ENCODE results near the gene DNAJC4. TPM values are rescaled to one million over a fixed set of nuclear protein-coding genes. Genes with fewer than 3 reads are reported as not detected.
A peak's percentile ranks its signal among the peaks of the same experiment; 100 is the strongest.

DNAJC4 gene
- total RNA-seq, 1 donor from 2014 or later = 58.0 TPM

DNA sequence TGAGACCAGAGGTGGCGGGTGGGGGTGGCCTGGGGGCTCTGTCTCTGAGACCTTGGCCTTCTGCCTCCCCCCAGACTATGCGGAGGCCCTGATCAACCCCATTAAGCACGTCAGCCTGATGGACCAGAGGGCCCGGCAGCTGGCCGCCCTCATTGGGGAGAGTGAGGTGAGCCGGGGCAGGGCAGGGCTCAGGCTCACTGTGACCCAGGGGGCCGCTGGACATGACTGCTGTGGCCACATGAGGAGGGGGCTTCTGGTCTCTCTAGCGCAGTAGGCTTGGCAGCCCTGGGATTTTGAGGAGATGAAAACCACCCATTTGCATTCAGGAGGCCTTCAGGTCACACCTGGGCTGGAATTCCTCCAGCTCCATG is 33.6 kb downstream of the DNAJC4 start:
- intact Hi-C loops (cut with DNase I) = no loop called here
- no peak for DNase-seq
- no peak for ATAC-seq (ENCODE audit: poor library complexity)

DNA sequence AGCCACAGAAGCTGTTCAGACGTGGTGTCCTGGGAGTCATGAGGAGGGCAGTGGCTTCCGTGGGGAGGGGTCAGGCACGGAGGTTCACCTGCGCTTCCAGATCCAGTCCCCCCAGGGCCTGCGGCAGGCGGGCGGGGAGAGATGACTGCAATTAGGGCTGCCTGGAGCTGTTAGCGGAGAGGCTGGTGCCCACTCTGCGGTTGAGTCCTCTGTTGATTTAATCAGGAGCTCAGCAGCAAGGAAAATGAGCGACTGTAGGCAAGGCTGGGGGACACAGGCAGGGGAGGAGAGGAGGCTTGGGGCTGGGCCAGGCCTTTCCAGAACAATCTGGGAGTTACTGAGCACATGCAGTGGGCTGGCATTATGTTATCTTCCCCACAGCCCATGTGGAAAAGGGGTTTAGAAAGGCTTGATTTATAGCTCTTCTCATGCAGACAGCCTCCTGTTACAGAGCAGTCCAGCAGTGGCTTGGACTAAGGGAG is 34.1 kb downstream of the DNAJC4 start:
- ATAC-seq (ENCODE audit: poor library complexity) (no peak), DNase-seq (no peak)
- intact Hi-C loops (cut with DNase I) = no loop called here

DNA sequence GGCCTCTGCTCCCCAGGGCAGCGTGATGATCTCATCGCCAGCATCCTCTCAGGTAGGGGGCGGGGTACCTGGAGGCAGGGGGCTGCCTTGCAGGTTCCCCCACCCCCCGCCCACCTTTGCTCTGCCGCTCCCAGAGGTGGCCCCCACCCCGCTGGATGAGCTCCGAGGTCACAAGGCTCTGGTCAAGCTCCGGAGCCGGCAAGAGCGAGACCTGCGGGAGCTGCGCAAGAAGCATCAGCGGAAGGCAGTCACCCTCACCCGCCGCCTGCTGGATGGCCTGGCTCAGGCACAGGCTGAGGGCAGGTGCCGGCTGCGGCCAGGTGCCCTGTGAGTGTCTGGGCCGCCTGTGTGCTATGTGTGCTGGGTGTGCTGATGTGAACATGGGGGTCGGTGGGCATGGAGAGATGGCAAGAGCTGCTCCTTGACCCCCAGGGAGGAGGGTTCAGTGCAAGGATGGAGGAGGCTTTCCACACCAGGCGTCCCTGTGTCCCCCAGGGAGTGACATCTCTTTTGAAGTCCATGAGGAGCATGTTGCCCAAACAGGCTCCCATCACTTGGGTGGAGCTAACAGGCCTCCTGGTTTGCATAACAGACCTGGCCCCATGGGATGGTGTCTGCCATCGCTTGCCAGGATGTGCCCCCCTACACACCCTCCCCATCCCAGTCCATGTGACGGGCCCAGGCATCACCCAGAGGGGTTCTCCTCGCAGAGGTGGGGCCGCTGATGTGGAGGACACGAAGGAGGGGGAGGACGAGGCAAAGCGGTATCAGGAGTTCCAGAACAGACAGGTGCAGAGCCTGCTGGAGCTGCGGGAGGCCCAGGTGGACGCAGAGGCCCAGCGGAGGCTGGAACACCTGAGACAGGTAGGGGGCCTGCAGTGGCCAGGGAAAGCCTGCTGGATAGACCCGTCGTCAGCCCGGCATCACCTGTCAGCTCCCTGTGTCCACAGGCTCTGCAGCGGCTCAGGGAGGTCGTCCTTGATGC is 35.1 kb downstream of the DNAJC4 start:
- ATAC-seq (ENCODE audit: poor library complexity) (no peak), DNase-seq (no peak)
- intact Hi-C loops (cut with DNase I) = no loop called here

DNA sequence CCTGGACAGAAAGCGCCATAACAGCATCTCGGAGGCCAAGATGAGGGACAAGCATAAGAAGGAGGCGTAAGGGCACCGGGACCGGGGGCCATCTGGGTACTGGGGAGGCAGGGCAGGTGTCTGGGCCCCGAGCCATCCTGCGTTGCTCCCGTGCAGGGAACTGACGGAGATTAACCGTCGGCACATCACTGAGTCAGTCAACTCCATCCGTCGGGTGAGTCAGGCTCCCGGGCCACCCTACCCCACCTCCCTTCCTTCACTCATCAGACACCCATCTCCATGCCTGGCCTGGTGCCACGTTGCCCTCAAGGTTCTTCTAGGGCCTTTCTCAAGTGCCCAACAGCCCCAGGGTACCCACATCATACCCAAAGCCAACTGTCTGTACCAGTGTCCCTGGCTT is 36.0 kb downstream of the DNAJC4 start:
- intact Hi-C loops (cut with DNase I) = no loop called here
- no peak for DNase-seq
- no peak for ATAC-seq (ENCODE audit: poor library complexity)

DNA sequence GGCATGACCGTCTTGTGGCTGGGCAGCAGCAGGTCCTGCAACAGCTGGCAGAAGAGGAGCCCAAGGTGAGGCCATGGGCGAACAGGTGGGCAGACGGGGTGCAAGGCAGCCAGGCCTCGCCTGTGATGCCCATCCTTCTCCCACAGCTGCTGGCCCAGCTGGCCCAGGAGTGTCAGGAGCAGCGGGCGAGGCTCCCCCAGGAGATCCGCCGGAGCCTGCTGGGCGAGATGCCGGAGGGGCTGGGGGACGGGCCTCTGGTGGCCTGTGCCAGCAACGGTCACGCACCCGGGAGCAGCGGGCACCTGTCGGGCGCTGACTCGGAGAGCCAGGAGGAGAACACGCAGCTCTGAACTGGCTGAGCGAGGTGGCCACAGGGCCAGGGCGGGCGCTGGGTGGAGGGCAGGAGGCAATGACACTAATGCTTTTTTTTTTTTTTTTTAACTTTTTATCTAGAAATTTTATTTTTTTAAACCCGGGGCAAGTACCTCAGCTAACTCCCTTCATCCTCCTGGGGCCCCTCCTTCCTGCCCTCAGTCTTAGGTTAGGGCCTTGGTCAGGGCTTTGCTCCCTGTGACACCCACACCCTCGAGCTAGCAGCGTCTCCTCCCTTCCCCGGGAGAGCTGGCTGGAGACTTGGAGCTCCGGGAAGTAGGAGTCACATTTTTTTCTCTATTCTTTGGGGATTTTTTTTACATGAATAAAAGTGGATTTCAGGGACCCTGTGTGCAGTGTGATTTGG is 37.0 kb downstream of the DNAJC4 start:
- ATAC-seq (ENCODE audit: poor library complexity) (no peak), DNase-seq (no peak)
- intact Hi-C loops (cut with DNase I) = no loop called here

DNA sequence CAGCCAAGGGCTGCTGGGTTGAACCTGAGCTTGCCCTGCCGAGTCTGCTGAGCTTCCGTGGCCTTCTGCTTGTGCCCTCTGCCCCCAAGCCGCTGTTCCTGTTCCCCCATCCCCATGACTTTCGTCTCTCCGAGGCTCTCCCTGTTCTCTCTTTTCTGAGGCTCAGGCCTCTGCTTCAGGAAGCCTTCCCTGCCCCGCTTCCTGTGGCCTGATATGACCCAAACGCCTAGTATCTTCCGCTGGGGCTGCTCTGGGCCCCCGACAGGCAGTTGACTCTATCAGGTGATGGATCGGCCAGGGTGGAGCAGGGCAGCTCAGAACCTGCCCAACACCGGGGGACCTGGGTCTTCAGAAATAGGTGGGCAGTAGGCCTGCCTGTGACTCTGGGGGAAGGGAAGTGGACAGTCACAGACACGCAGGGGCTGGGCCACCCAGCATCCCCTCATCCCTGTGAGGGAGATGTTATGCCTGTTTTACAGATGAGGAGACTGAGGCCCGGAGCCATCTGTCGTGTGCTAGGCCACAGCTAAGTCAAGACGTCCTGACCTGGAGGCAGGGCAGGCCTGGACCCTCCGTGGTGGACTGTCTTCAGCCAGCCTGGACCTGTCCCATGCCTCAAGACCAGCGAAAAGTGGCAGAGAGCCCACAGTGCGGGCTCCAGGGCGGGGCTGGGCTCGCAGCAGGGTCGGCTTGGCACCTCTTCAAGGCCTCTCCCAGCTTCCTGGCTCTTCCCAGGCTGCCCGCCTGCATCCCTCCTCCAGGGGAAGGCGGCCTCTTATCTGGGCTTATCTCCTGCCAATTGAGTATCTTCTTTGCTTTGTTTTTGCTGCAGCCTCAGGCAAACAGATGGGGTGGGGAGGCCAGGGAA is 37.9 kb downstream of the DNAJC4 start:
- intact Hi-C loops (cut with DNase I) = no loop called here
- DNase-seq (peak; percentile 81), ATAC-seq (ENCODE audit: poor library complexity) (no peak)

DNA sequence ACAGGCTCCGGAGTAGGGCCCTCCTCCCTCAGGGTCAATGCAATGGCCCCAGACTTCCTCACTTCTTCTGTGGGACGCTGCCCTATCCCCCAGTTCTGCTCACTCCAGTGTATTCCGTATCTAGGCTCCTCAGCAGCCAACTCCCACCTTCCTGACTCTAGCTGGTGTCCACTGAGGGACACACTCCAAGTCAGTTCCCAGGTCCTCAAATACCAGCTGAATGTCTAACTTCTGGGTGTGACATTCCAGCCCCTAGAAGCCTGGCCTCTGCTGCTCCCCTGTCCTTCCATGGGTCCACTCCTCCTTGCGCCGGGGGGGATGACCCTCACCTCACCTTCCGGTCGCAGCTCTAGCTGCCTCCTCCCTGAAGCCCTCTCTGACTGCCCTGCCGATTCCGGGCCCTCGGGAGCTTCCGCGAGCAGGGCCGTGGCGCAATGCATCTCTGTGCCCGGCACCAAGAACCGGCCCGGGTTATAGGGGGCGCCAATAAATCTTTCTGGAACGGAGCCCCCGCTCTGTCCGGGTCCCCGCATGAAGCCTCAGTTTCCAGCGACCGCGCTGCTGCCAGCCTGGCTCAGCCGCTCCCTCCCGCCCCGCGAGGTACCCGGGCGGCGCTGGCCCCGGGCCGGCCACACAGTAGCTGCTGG is 38.7 kb downstream of the DNAJC4 start:
- intact Hi-C loops (cut with DNase I) = no loop called here
- peak; percentile 24 for ATAC-seq (ENCODE audit: poor library complexity)
- DNase-seq = peak; percentile 82

DNA sequence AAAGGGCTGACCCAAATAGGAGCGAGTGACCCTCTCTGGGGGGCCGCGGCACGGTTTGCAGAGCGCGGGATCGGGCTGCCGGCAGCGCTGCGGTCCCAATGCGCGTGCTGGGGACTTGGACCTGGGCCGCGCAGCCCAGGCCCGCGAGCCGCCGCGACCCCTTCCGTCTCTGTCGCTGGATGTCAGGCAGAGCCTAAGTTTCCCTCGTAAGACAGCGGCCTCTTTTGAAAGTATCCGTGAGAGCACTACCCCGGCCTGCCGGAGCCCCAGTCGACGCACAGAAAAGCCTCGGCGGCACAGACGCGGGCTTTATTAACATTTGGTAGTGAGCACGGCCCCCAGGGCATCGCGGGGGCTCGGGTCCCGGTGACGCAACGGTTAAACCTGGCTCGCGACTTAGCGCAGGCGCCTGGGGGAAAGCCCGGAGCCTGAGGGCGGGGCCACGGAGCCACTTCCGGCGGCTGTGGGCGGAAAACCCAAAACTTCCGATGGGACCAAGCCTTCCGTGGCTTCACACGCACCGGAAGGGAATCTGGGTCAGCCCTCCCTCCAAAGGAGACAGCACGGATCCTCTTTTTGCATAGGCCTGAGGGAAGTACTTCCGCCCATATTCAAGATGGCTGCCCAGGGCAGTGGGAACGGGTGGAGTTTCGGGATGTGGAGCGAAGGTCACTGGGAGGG is 39.3 kb downstream of the DNAJC4 start:
- DNase-seq = peak; percentile 98
- ATAC-seq (ENCODE audit: poor library complexity) = peak; percentile 83
- intact Hi-C loops (cut with DNase I) = loop anchor here (2.0 kb wide), 1 partner anchor 15 kb away; the partner anchor contains the start of genes BAD and GPR137

DNA sequence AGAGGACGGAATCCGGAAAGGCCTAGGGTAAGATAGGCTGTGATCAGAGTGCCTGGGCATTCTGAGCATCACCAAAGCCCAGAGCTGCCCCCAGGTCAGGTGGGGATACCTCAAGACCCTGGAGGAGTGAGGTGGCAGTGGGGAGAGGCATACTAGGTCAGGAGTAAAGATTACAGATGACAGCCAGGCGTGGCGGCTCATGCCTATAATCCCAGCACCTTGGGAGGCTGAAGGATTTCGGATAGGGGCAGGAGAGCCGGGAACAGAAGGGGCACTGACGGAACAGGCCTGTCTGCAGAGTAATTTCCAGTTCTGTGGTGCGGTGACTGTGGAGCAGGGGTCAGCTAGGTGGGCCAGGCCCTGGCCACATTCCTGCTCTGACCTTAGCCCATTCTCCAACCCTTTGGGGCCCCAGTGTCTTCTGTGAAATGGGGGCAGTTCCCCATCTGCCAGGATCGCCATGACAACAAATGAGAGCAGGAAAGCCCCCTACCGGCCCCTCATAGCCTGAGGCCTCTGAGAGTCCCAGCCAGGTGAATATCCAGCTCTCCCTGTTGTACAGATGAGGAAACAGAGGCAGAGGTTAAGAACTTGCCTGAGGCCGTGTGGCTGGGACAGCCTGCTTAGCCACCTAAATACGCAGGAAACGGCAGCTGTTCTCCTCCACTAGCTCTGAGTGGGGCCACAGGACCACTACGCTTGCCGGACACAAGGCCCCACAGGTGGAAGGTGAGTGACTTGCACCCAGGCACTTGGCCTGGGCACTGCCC is 44.9 kb downstream of the DNAJC4 start:
- DNase-seq (no peak), ATAC-seq (ENCODE audit: poor library complexity) (no peak)
- intact Hi-C loops (cut with DNase I) = no loop called here

DNA sequence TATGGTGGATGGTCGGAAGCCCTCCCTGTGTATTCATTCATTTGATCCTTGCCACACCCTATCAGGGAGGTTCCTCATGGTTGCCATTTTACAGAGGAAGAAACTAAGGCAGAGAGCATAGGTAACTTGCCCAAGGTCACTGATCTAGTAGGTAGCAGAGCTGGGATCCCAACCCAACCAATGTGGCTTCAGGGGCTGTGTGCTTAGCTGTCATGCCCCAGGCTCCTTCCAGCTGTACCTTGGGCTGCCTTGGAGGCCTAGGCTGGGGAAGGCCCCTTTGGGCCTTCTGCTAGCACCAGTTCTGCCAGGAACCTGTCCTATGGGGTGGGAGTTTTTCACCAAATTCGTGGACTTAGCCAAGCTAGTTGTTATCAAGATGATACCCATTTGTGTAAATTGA is 45.5 kb downstream of the DNAJC4 start:
- DNase-seq (no peak), ATAC-seq (ENCODE audit: poor library complexity) (no peak)
- intact Hi-C loops (cut with DNase I) = no loop called here

DNA sequence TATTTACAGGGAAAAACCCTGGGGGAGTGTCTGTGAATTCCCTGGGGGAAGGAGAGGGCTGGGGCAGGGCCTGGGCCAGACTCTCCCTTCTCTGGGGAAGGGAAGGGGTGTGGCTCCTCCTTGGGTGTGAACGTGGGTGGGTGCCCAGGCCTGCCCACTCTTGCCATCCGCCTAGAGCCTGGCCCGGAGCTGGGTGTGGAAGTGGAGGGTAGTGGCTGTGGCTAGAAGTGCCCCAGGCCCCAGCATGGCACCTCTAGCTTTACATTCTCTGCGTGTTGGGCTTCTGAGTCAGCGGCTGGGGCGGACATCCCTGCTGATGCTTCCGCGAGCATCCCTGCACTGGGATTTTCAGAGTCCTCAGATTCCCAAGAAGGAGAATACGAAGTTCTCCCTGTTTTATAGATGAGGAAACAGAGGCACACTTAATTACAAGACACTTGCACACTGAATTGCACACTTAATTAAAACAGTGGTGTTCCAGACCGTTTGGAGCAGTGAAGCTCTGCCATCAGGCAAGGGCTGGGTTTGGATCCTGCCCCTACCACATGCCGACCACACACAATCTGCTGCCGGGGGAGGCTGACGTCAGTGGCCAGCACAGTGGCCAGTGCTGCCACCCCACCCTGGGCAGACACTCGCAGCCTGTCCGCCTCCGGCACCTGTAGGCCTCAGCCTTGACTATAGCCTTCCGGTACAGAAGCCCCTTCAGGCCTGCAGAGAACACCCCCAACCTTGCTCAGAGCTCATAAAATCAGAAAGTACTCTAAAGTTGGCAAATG is 46.5 kb downstream of the DNAJC4 start:
- ATAC-seq (ENCODE audit: poor library complexity) = no peak
- intact Hi-C loops (cut with DNase I) = no loop called here
- no peak for DNase-seq

DNA sequence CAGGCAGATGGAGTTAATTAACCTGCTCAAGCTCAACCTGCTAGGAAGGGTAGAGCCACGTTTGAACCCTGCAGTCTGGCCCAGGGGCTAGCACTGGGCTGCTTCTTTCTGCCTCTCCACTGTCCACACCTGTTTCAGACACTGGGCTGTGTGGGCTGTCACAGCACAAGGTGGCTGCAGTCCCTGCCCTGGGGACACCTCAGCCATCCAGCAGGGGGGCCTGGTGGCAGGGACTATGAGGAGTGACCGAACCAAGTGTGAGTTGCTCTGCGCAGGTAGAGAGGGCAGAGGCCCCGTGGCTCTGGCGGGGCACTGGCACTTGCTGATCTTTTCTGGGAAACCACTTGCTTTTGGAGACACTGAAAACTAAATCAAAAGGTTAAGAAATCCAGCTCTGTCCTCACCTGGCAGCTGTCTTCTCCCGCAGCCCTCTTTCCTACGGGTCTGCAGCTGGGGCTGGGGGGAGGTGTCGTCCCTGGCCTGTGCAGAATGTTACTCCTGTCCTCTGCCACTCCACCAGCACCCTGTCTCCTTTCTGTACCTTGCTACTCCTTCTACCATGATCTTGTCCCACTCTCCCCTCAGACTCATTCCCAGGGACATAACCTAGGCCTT is 48.3 kb downstream of the DNAJC4 start:
- intact Hi-C loops (cut with DNase I) = no loop called here
- ATAC-seq (ENCODE audit: poor library complexity) (no peak), DNase-seq (no peak)

DNA sequence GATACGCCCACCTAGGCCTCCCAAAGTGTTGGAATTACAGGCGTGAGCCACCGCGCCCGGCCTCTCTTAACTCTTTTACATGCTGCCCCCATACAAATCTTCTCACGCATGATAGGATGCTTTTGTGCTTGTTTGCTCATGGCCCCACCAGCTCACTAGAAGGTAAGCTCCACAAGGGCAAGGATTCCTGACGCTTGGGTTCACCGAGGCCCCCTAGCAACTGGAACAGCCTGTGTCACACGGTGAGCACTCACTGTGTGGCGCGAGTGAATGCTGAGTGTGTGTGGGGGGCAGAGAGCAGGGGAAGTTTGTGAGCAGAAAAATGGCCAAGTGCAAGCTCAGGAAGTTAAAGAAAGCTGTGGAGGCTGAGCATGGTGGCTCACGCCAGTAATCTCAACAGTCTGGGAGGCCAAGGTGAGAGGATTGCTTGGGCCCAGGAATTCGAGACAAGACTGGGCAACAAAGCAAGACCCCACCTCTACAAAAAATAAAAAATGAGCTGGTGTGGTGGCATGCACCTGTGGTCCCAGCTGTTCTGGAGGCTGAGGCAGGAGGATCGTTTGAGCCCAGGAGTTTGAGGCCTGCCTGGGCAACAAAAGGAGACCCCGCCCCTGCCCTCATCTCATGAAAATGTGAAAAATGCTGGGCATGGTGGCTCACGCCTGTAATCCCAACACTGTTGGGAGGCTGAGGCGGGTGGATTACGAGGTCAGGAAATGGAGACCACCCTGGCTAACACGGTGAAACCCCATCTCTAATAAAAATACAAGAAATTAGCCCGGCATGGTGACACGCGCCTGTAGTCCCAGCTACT is 51.8 kb downstream of the DNAJC4 start:
- ATAC-seq (ENCODE audit: poor library complexity) (no peak), DNase-seq (no peak)
- intact Hi-C loops (cut with DNase I) = no loop called here

DNA sequence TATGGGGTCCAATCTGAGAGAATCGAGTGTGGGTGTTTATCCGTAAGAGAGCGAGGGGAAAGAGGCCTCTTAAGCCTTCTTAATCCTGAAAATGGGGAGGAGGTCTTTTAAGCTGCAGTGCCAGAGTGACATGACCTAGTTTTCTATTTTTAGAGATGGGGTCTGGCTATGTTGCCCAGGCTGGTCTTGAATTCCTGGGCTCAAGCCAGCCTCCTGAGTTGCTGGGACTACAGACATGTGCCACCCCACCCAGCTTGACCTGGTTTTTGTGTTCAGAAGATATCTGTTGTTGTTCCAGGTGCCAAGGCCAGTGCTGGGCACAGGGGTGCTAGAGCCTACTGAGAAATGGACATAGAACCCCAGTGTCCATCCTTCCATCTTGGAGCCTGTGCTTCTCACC is 52.7 kb downstream of the DNAJC4 start:
- ATAC-seq (ENCODE audit: poor library complexity) (no peak), DNase-seq (no peak)
- intact Hi-C loops (cut with DNase I) = no loop called here
